ENCODE results near the gene WFDC10A. TPM values are rescaled to one million over a fixed set of nuclear protein-coding genes. Genes with fewer than 3 reads are reported as not detected.
A peak's percentile ranks its signal among the peaks of the same experiment; 100 is the strongest.
"Not testable (repeated sequence)": the region's sequence is repeated elsewhere in the genome, so short reads cannot be mapped to it uniquely, and the experiment has no call there.

Gene WFDC10A
- total RNA-seq = not detected
- polyA plus RNA-seq (ENCODE audit: insufficient read length in 6 of 6) = not detected
- long read RNA-seq, donor 1 = 0 reads
- long read RNA-seq, donor 2, partial matches to known transcripts = 26 of 26 reads
- long read RNA-seq, donor 2, other reads (novel, unspliced or antisense) = 0 of 26 reads
- long read RNA-seq, donor 3 = 0 reads
- long read RNA-seq, donor 4 = 0 reads
- long read RNA-seq, donor 5 = 0 reads
- long read RNA-seq, donor 6 = 0 reads
- long read RNA-seq, donor 7 = 0 reads
- long read RNA-seq, donor 8 = 0 reads
- long read RNA-seq, donor 9 = 0 reads
- long read RNA-seq, donor 10 = 0 reads
- long read RNA-seq, donor 11 = 0 reads
- long read RNA-seq, donor 12 = 0 reads

DNA sequence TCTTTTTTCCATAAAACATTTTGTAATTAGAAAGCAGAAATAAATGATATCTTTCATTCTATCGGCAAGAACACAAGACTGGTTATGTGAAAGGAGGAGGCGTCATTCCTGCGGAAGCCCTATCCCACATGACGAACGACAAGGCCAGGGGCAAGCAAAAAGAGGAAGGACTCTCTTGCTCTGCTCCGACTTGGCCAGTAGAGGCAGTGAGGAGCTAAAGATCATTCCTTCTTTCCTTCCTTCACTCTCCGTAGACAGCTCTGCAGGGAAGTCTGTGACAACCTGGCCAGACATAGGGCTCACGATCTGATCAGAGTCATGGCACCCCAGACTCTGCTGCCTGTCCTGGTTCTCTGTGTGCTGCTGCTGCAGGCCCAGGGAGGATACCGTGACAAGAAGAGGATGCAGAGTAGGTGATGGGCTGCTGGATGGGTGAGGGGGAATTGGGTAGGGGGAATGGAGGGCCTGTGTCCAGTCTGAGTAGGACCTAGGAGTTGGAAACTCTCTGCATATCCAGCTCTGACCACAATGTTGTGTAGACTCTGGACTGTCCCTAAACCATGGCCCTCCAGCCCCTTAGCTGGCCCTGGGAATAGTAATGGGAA is at the start of gene WFDC10A:
WFDC10A (plus strand) TSS at position 244 of the 605 bp plus-strand sequence; CDS start at position 319, 75 bp downstream.
- DNase-seq = peak in 2 of 4 donors; percentile 19 to 43
- Histone ChIP-seq H3K4me1 (no peaks in the 10 kb centered on the region), H3K9me3 (no peaks in the 10 kb centered on the region), H3K36me3 (no peaks in the 10 kb centered on the region), H3K4me3 (no peak within 1 kb of the TSS), H3K27ac (no peak within 1 kb of the TSS), H3K27me3 (no peaks in the 10 kb centered on the region)
- peak; percentile 100 for ATAC-seq
- TF ChIP-seq, protein P1, sequence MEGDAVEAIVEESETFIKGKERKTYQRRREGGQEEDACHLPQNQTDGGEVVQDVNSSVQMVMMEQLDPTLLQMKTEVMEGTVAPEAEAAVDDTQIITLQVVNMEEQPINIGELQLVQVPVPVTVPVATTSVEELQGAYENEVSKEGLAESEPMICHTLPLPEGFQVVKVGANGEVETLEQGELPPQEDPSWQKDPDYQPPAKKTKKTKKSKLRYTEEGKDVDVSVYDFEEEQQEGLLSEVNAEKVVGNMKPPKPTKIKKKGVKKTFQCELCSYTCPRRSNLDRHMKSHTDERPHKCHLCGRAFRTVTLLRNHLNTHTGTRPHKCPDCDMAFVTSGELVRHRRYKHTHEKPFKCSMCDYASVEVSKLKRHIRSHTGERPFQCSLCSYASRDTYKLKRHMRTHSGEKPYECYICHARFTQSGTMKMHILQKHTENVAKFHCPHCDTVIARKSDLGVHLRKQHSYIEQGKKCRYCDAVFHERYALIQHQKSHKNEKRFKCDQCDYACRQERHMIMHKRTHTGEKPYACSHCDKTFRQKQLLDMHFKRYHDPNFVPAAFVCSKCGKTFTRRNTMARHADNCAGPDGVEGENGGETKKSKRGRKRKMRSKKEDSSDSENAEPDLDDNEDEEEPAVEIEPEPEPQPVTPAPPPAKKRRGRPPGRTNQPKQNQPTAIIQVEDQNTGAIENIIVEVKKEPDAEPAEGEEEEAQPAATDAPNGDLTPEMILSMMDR (IDR thresholded peaks at IDR 0.05) = peak; percentile 62 to 68
- intact Hi-C loops (cut with DNase I) = no loop called here

- H3K36me3 ChIP-seq = no peaks in the 10 kb centered on the region
- no peaks in the 10 kb centered on the region for H3K4me1 ChIP-seq
- TF ChIP-seq, protein P1 (IDR thresholded peaks at IDR 0.05) = no peak
- no peaks in the 10 kb centered on the region for H3K9me3 ChIP-seq
- no peak for ATAC-seq
- intact Hi-C loops (cut with DNase I) = no loop called here
- no peak for DNase-seq
- H3K4me3 ChIP-seq = no peak overlapping the region
- H3K27me3 ChIP-seq = peaks cover 0 to 23% of the 10 kb centered on the region in 2 donors
- H3K27ac ChIP-seq = no peak overlapping the region
Measured at GRCh38 chr20:45581702-45582101, 47.8 kb upstream of the WFDC10A start.

GRCh38 chr20:45583502-45583901 is 46.0 kb upstream of the WFDC10A start:
- Histone ChIP-seq H3K36me3 (no peaks in the 10 kb centered on the region), H3K4me1 (no peaks in the 10 kb centered on the region), H3K27ac (no peak overlapping the region), H3K27me3 (peaks cover 0 to 23% of the 10 kb centered on the region in 2 donors), H3K4me3 (no peak overlapping the region), H3K9me3 (no peaks in the 10 kb centered on the region)
- TF ChIP-seq, protein P1 (IDR thresholded peaks at IDR 0.05) = no peak
- intact Hi-C loops (cut with DNase I) = no loop called here
- ATAC-seq (no peak), DNase-seq (no peak)

DNA sequence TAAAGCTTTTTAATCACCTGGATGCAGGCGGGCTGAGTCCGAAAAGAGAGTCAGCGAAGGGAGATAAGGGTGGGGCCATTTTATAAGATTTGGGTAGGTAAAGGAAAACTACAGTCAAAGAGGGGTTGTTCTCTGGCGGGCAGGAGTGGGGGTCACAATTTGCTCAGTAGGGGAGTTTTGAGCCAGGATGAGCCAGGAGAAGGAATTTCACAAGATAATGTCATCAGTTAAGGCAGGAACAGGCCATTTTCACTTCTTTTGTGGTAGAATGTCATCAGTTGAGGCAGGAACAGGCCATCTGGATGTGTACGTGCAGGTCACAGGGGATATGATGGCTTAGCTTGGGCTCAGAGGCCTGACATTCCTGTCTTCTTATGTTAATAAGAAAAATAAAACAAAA is 45.2 kb upstream of the WFDC10A start:
- H3K36me3 ChIP-seq; ATAC-seq; H3K4me3 ChIP-seq; H3K27ac ChIP-seq; intact Hi-C loops (cut with DNase I); H3K4me1 ChIP-seq; DNase-seq; H3K9me3 ChIP-seq: not testable (repeated sequence)
- peaks cover 0 to 23% of the 10 kb centered on the region in 2 donors for H3K27me3 ChIP-seq

- ATAC-seq; H3K9me3 ChIP-seq; H3K36me3 ChIP-seq; H3K4me3 ChIP-seq; H3K27ac ChIP-seq; H3K4me1 ChIP-seq; DNase-seq; intact Hi-C loops (cut with DNase I): not testable (repeated sequence)
- H3K27me3 ChIP-seq = peaks cover 0 to 21% of the 10 kb centered on the region in 2 donors
Measured at GRCh38 chr20:45585986-45586385, 43.6 kb upstream of the WFDC10A start.

- Histone ChIP-seq H3K27me3 (peaks cover 0 to 5% of the 10 kb centered on the region in 2 donors), H3K4me3 (no peak overlapping the region), H3K27ac (no peak overlapping the region), H3K9me3 (no peaks in the 10 kb centered on the region), H3K4me1 (no peaks in the 10 kb centered on the region), H3K36me3 (no peaks in the 10 kb centered on the region)
- TF ChIP-seq, protein P1 (IDR thresholded peaks at IDR 0.05) = no peak
- ATAC-seq = no peak
- intact Hi-C loops (cut with DNase I) = no loop called here
- no peak for DNase-seq
Measured at GRCh38 chr20:45588800-45589199, 40.7 kb upstream of the WFDC10A start.
